ENCODE results near the gene PPT1.

GRCh38 chr1:40045766-40046165, 51.3 kb downstream of the PPT1 start:
- TF ChIP-seq TARDBP (IDR thresholded peaks at IDR 0.05), result no peak
- no peak for TF ChIP-seq FOXM1 (IDR thresholded peaks at IDR 0.05; ENCODE audit: borderline replicate concordance)
- no peak for TF ChIP-seq SP1 (IDR thresholded peaks at IDR 0.05)
- TF ChIP-seq ELF4 (IDR thresholded peaks at IDR 0.05), result no peak
- TF ChIP-seq NFRKB (IDR thresholded peaks at IDR 0.05), result no peak
- no peak for TF ChIP-seq SUZ12 (IDR thresholded peaks at IDR 0.05)
- TF ChIP-seq ARNT (IDR thresholded peaks at IDR 0.05), result no peak
- TF ChIP-seq BHLHE40 (IDR thresholded peaks at IDR 0.05; ENCODE audit: borderline replicate concordance), result no peak

Data from HEK293T (cell line).